H4 (cell line): ENCODE data around the gene RANGRF. TPM values are rescaled to one million over a fixed set of nuclear protein-coding genes. Genes with fewer than 3 reads are reported as not detected.

Experiments used
- DNase-seq: peaks from one replicate; pipeline ENCODE4 v3.0.0-alpha.2; 2015; ENCODE audit warnings: low spot score
- total RNA-seq: library from RNA; depleted of rRNA; stranded (reverse); fragments of >200 nt; shearing (Covaris generic); gene quantifications from 2 replicates; pipeline ENCODE4 v1.2.3, GENCODE V29; 2014

RANGRF gene
- total RNA-seq, 1 experiment from 2014 or later: 5.3 TPM

DNA sequence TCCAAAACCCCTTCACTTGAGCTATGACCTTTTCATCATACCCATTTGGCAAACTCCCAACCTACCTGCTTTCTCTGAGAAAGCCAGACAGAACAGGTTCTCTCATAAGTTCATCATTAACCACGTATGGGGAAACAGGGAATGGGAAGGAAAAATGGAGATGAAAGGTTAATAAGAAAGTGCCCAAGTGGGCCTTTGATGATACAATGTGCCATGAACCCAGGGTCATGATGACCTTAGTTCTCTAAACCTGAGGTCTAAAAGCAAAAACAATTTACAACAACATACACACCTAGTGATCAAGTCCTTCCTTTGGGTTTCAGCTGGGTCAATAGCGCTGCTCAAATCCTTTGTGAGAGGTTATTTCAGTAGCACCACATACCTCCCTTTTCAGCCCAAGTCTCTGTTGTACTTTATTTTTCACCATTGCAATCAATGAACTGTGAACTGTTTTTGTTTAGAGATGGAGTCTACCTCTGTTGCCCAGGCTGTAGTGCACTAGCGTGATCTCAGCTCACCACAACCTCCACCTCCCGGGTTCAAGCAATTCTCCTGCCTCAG, 14.5 kb upstream of the RANGRF start:
- DNase-seq: no peak

- no peak for DNase-seq
Observed at GRCh38 chr17:8274816-8275215, 13.7 kb upstream of the RANGRF start.

DNA sequence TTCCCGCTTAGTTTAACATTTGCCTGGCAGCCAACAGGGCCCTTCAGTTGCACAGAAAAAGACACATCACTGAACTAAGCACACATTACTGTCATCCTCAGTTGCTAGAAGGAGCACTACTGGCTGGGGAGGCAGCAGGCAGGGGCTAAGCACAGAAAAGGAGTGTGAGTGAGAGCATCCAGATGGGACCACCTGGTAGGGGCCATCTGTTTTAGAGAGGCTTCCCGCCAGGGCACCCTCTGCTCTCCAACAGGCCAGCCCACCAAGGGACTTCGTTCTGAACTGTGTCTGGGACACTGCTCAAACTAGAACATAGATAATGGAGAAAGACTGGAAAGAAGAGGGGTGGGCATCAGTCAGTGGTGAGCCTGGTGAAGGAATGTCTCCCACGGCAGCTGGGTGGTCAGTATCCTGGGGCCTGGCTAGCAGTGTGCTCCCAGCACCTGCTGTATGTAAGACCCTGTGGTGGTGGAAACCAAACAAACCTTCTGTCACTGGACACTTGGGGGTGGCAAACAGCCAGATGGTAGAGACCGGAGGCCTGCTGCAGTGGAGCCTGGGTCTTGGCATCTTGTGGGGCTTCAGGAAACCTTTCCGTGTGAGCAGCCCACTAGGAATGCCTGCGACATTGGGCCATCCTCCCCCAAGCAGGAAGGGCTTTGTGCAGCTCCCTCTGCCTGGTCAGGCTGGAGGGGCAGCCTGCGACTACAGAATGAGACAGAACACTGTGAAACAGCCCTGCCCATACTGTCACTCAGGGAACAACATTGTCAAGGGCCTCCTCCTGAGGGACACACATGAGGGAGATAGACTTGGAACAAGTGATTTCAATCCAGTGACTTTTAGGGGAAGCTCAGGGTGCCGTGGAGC, 12.8 kb upstream of the RANGRF start:
- no peak for DNase-seq

DNA sequence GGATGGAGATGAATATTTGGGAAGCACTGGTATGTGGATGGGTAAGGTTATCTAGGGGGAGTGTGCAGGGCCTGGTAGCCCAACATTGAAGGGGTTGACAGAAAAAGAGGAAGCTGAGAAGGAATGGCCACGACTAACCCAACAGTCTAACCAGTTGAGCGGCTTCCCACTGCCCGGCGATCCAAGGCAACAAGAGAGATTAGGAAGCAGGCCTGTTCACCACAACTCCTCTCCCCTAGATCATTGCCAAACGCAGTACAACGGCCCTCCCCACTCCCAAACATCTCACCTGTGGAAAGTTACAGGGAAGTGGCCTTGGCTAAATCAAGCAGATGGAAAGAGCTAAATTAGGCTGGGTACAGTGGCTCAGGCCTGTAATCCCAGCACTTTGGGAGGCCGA, 11.2 kb upstream of the RANGRF start:
- DNase-seq: no peak

GRCh38 chr17:8282345-8282744, 6.1 kb upstream of the RANGRF start:
- DNase-seq: no peak

GRCh38 chr17:8283356-8283755, 5.1 kb upstream of the RANGRF start:
- no peak for DNase-seq

DNA sequence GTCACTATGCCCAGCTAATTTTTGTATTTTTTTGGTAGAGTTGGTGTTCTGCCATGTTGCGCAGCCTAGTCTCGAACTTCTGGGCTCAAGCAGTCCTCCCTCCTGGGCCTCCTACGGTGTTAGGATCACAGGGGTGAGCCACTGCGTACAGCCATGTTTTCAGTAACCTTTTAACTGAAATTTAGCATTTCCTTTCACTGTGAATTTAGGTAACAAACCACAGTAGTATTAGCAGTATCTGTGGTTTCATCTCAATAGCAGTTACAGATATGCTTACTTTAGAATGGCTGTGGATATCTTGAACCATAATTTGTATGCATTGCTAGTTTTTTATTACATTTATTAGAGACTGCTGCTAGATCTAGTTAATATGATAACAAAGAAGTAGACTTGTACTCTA, 4.3 kb upstream of the RANGRF start:
- DNase-seq: no peak

GRCh38 chr17:8285270-8286181, 2.9 kb upstream of the RANGRF start:
- DNase-seq: no peak

DNA sequence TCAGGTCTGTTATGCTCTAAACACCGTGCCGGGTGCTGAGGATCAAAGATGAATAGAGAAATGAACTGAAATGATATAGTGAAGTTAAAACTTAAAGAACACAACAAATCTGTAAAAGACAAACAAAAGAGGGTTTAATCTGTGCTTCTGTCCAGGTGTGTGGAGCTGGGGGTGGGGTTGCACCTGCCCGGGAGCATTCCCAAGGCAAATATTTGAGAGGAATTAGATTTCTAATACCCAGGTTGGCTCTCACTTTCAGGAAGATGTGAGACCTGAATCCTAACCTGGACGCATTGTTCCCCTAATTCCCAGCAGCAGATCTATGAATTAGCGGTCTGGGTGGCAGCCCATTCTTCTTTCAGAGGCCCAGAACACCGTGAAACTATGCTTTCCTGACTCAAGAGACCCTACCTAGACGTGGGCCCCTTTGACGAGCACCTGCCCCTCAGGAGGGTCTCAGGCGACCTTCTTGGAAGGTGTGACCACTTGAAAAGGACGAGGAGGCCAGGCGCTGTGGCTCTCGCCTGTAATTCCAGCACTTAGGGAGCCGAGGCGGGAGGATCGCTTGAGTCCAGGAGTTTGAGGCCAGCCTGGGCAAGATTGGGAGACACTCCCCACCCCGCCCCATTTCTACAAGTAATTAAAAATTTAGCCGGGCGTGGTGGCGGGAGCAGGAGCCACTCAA, 677 bp upstream of the RANGRF start:
- DNase-seq: no peak

- DNase-seq: no peak
Observed at GRCh38 chr17:8289103-8289397, 580 bp downstream of the RANGRF start.

DNA sequence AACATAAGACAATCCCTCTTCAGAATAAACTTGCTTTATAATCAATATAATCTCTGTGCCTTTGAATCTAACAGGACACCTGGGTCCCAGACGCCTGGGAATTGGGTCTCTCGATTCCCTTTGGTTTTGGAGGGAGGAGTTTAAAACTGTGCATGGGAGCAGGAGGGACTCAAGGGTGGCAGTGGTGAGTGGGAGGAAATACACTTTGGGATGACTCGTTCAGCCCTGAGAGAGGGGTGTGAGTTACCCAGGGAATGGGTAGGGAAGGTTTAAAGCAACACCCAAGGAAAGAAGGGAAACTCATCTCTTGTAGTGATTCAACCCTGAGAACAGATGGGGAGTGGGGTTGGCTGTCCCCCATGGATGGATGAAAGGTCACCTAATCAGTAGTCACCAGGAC, 1.6 kb downstream of the RANGRF start:
- DNase-seq: no peak

DNA sequence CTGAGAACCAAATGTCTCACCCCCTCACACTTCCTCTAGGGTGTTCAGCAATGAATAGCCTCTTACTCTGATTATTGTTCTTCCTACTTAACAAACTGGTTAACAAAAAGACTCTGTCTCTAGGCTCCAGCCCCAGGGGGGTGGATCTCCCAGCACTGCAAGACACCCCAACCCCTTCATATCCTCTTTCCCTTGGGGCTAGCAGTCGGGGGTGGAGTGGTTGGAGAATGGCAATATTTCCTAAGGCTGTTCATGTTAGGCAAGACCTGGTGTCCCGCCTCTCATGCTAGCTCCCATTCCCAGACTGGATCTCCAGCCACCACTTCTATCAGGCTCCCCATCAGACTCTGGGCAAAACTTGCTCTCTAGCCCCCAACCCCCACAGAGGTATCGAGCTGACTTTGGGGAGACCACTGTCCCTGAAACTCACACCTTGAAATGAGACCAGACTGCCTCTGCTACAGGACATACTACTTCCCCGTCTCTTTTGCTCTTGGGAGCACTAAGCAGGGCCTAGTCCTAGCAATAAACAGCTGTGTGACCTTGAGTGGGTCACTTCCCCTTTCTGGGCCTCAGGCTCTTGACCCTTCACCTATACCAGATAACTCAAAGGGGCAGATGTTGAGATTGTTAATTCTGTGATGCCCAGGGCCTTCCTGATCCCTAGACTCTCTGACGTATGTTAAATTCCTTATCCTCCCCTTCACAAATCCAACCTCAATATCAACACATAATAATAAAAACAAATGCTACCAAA, 4.3 kb downstream of the RANGRF start:
- no peak for DNase-seq

DNA sequence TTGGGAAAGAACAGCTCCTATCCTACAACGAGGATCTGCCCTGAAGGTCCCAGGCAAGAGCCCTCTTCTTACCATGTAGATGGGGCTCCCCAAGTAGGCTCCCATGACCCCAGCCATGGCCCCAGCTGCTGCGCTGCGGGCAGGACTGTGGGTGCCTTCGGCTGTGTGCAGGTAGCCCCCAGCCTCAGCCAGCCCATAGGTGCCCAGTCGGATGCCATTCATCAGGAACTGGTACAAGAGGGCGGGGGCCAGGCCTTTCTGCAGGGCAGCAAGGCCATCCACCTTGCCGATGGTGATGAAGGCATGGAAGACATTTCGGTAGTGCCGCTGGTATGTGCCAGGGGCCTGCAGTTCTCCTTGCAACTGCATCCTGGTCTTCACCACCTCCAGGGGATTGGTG, 5.9 kb downstream of the RANGRF start:
- no peak for DNase-seq

GRCh38 chr17:8294814-8295316, 6.4 kb downstream of the RANGRF start:
- no peak for DNase-seq

DNA sequence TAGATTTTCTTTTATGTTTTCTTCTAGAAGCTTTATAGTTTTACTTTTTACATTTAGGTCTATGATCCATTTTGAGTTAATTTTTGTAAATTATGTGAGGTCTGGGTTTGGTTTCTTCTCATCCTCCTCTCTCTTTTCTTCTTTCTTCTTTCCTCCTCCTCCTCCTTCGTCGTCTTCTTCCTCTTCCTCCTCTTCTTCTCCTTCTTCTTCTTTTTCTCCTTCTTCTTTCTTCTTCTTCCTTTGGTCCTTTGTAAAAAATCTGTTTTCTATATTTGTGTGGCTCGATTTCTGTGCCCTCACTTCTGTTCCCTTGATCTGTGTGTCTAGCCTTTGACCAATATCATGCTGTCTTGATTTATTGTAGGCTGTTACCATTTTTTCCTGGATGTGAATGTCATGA, 11.8 kb downstream of the RANGRF start:
- DNase-seq: no peak

DNA sequence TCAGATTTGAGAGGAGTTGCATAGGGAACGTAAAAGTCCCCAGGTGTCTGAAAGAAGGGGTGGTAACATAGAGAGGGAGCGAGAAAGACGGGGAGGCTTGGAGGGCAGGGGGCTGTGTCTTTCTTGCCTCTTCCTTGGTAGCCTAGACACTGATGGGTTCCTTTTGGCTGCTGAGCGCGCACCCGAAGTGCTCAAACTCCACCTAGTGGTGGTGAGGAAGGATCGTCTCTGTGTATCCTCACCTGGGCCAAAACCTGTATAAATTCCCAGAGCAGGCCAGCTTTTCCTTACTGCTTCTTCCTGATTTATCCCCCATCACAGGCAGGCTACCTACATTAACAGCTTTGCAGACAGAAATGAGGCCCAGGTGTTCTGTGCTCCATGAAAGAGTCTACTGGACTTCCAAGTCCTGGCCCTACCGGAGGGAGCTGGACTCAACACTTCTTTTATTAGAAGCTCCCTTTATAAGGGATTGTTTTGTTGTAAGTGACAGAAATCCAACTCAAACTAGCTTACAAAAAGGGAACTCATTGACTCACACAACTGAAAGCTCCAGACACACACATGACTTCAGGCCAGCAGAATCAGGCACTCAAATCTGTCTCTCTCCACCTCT, 12.3 kb downstream of the RANGRF start:
- peak; percentile 65 for DNase-seq

GRCh38 chr17:8310601-8311123, 22.2 kb downstream of the RANGRF start:
- no peak for DNase-seq

- no peak for DNase-seq
Observed at GRCh38 chr17:8311131-8311790, 22.8 kb downstream of the RANGRF start.

- DNase-seq: no peak
Observed at GRCh38 chr17:8312251-8312650, 23.8 kb downstream of the RANGRF start.
